Measurements from ENCODE around the gene AQP12B. TPM values are rescaled to one million over a fixed set of nuclear protein-coding genes. Genes with fewer than 3 reads are reported as not detected.
A peak's percentile ranks its signal among the peaks of the same experiment; 100 is the strongest.

AQP12B gene
- total and polyA plus RNA-seq, 2 of the 8 experiments (the other 6 are each of a cell fraction or from before 2014, with no cell fraction given) = not detected

- H3K9me3 ChIP-seq (ENCODE audit: insufficient read depth in 2 of 2, low read depth in 1 of 2, low read length in 1 of 2) = no peaks in the 10 kb centered on the region
- no peak overlapping the region for H3K4me3 ChIP-seq (ENCODE audit: extremely low read depth in 1 of 4, insufficient read depth in 2 of 4, low read depth in 3 of 4, low read length in 4 of 4)
- no peak overlapping the region for H2BK12ac ChIP-seq (ENCODE audit: low read depth, low read length)
- H4K8ac ChIP-seq (ENCODE audit: extremely low read depth, insufficient read depth, low read length) = no peak overlapping the region
- POLR2A ChIA-PET (ENCODE audit: partially characterized antibody) = no interaction called here
- H4K5ac ChIP-seq (ENCODE audit: insufficient read length, low read depth, low read length) = no peak overlapping the region
- H4K20me1 ChIP-seq (replicated peaks in 1 of 2; ENCODE audit: control insufficient read depth in 1 of 2, insufficient read depth in 2 of 2, low read length in 2 of 2) = no peaks in the 10 kb centered on the region
- H2AK5ac ChIP-seq (ENCODE audit: low read depth, low read length) = no peak overlapping the region
- H3K36me3 ChIP-seq (ENCODE audit: control insufficient read depth in 2 of 4, insufficient read depth in 4 of 4, low read length in 3 of 4) = no peaks in the 10 kb centered on the region
- FAIRE-seq (no peak), DNase-seq (ENCODE audit: low read depth in 1 of 2, low spot score in 2 of 2) (peak in 1 of 2 experiments; percentile 32)
- CTCF ChIA-PET (ENCODE audit: partially characterized antibody) = interaction anchor here (0.9 to 1.2 kb wide), 2 partner anchors 37 to 1229 kb away, joined by 3 read pairs; no protein-coding TSS in a partner anchor
- no peaks in the 10 kb centered on the region for H3K23me2 ChIP-seq (ENCODE audit: low read depth, low read length)
- H2BK120ac ChIP-seq (replicated peaks; ENCODE audit: low read depth, low read length) = no peak overlapping the region
- no peak overlapping the region for H3K14ac ChIP-seq (ENCODE audit: insufficient read length)
- H2BK5ac ChIP-seq (ENCODE audit: low read depth, low read length) = no peak overlapping the region
- H3K79me1 ChIP-seq (ENCODE audit: low read depth, low read length) = no peaks in the 10 kb centered on the region
- no peak overlapping the region for H3K4ac ChIP-seq (replicated peaks; ENCODE audit: insufficient read length, low read depth, low read length)
- H2BK20ac ChIP-seq (ENCODE audit: low read length) = no peak overlapping the region
- H3K79me2 ChIP-seq (ENCODE audit: control insufficient read depth in 1 of 2, insufficient read depth in 2 of 2, low read length in 2 of 2) = no peaks in the 10 kb centered on the region
- H2AFZ ChIP-seq (ENCODE audit: low read length) = no peak overlapping the region
- WGBS, 2 experiments (ENCODE audit: extremely low coverage in 1 of 2, insufficient coverage in 1 of 2, insufficient read length in 1 of 2, insufficient replicate concordance in 2 of 2, low coverage in 1 of 2, low lambda C conversion rate in 2 of 2, missing lambda C conversion rate in 1 of 2) = 75% methylated on average over 7 of the region's 7 CpGs; no CpG with 5 or more reads in 1 of the 2 experiments
- H3K27me3 ChIP-seq (replicated peaks in 1 of 4; ENCODE audit: control insufficient read depth in 3 of 4, extremely low read depth in 1 of 4, insufficient read depth in 3 of 4, low read length in 3 of 4) = peaks cover 0 to 4% (median 2%) of the 10 kb centered on the region in 4 experiments; a peak in 3 of 7 replicates
- no peak overlapping the region for H3K23ac ChIP-seq (ENCODE audit: insufficient read length)
- H2BK15ac ChIP-seq (ENCODE audit: low read length) = no peak overlapping the region
- no peak overlapping the region for H3K9ac ChIP-seq (replicated peaks in 1 of 4; ENCODE audit: extremely low read depth in 1 of 4, low read depth in 3 of 4, low read length in 3 of 4)
- H3K18ac ChIP-seq (ENCODE audit: extremely low read depth, low read length) = no peak overlapping the region
- H3K4me2 ChIP-seq (ENCODE audit: insufficient read depth in 1 of 2, low read depth in 2 of 2, low read length in 2 of 2) = no peak overlapping the region
- no peak overlapping the region for H3K27ac ChIP-seq (ENCODE audit: low read depth, low read length)
- H3K56ac ChIP-seq (replicated peaks; ENCODE audit: insufficient read length, low read depth, low read length) = no peak overlapping the region
- H4K91ac ChIP-seq (replicated peaks; ENCODE audit: insufficient read length, low read length) = no peak overlapping the region
- peaks cover 0 to 10% (median 6%) of the 10 kb centered on the region in 4 experiments; a peak in 5 of 7 replicates for H3K4me1 ChIP-seq (replicated peaks in 1 of 4; ENCODE audit: control insufficient read depth in 3 of 4, insufficient read depth in 4 of 4, low read length in 3 of 4)
- TF ChIP-seq KDM4A (IDR thresholded peaks at IDR 0.05; ENCODE audit: low read depth, low read length, severe bottlenecking) (no peak), CHD2 (IDR thresholded peaks at IDR 0.05; ENCODE audit: low read length) (no peak), GTF2F1 (IDR thresholded peaks at IDR 0.05; ENCODE audit: borderline replicate concordance, low read depth, low read length) (no peak), RAD21 (IDR thresholded peaks at IDR 0.05 in 1 of 2, conservative IDR thresholded peaks at IDR 0.05 in 1 of 2; ENCODE audit: low read depth in 2 of 2, low read length in 2 of 2) (no peak), SIX5 (IDR thresholded peaks at IDR 0.05; ENCODE audit: low read depth, low read length) (no peak), KDM5A (IDR thresholded peaks at IDR 0.05; ENCODE audit: low read length) (no peak), CHD1 (IDR thresholded peaks at IDR 0.05; ENCODE audit: low read depth, low read length) (no peak), CBX8 (IDR thresholded peaks at IDR 0.05; ENCODE audit: borderline replicate concordance, low read depth, low read length) (no peak), TCF12 (IDR thresholded peaks at IDR 0.05; ENCODE audit: low read depth, low read length) (no peak), YY1 (IDR thresholded peaks at IDR 0.05; ENCODE audit: low read depth, low read length) (no peak), SAP30 (IDR thresholded peaks at IDR 0.05; ENCODE audit: insufficient read depth, insufficient replicate concordance, low read length) (no peak)
These were observed 33.4 kb downstream of the AQP12B start for GRCh38 chr2:240649331-240649730.
